Stomach (tissue), 4 donors: ENCODE results near the gene PYM1.

Experiments
- EP300 ChIP-seq: sonication (generic); formaldehyde crosslinking; IDR thresholded peaks from one replicate; pipeline ENCODE4 v1.6.1; 2017; ENCODE audit warnings: antibody characterized with exemption
- TF ChIP-seq, protein P1 (sequence below), 7 experiments: fragments of 450-650 bp in 4 of 7; fragments of 200-600 bp in 3 of 7; sonication (generic) in 3 of 7; IDR thresholded peaks; one replicate each; pipeline ENCODE4 v1.5.1; 2016 to 2019; ENCODE audit warnings: antibody characterized with exemption in 7 of 7, control low read depth in 2 of 7, mild to moderate bottlenecking in 1 of 7

GRCh38 chr12:55942055-55942454, 14.4 kb upstream of the PYM1 start:
- no peak for TF ChIP-seq EP300
- TF ChIP-seq, protein P1, sequence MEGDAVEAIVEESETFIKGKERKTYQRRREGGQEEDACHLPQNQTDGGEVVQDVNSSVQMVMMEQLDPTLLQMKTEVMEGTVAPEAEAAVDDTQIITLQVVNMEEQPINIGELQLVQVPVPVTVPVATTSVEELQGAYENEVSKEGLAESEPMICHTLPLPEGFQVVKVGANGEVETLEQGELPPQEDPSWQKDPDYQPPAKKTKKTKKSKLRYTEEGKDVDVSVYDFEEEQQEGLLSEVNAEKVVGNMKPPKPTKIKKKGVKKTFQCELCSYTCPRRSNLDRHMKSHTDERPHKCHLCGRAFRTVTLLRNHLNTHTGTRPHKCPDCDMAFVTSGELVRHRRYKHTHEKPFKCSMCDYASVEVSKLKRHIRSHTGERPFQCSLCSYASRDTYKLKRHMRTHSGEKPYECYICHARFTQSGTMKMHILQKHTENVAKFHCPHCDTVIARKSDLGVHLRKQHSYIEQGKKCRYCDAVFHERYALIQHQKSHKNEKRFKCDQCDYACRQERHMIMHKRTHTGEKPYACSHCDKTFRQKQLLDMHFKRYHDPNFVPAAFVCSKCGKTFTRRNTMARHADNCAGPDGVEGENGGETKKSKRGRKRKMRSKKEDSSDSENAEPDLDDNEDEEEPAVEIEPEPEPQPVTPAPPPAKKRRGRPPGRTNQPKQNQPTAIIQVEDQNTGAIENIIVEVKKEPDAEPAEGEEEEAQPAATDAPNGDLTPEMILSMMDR (IDR thresholded peaks at IDR 0.05): no peak
